Sigmoid colon (tissue), 7 donors: Measurements from ENCODE around the gene HMGCL. TPM values are rescaled to one million over a fixed set of nuclear protein-coding genes. Genes with fewer than 3 reads are reported as not detected.

Source experiments
- DNase-seq: peaks from one replicate; pipeline ENCODE4 v3.0.0-alpha.2; 2019
- H3K27ac ChIP-seq, 4 donors: fragments of 200-600 bp; sonication (generic); one replicate each; pipeline ENCODE4 v1.5.1; 2016 to 2019; ENCODE audit warnings: mild to moderate bottlenecking in 1 of 4
- H3K27me3 ChIP-seq, 3 donors: fragments of 200-600 bp; sonication (generic); one replicate each; pipeline ENCODE4 v1.5.1; 2019; ENCODE audit warnings: mild to moderate bottlenecking in 1 of 3
- H3K36me3 ChIP-seq, 4 donors: fragments of 200-600 bp; sonication (generic); one replicate each; pipeline ENCODE4 v1.5.1; 2016 to 2019
- H3K4me1 ChIP-seq, 4 donors: fragments of 200-600 bp; sonication (generic); one replicate each; pipeline ENCODE4 v1.5.1; 2017 to 2019
- H3K4me3 ChIP-seq, 4 donors: fragments of 200-600 bp; sonication (generic); one replicate each; pipeline ENCODE4 v1.5.1; 2017 to 2019; ENCODE audit warnings: mild to moderate bottlenecking in 2 of 4, moderate library complexity in 1 of 4
- H3K9me3 ChIP-seq, 4 donors: fragments of 200-600 bp in 3 of 4; sonication (generic) in 3 of 4; one replicate each; pipeline versions ENCODE4 v1.5.1 to v1.6.1; 2013 to 2019
- EP300 ChIP-seq, 4 donors: sonication (generic); formaldehyde crosslinking; IDR thresholded peaks; one replicate each; pipeline ENCODE4 v1.6.1; 2017; ENCODE audit warnings: antibody characterized with exemption in 4 of 4
- POLR2A ChIP-seq, 2 donors: fragments of 450-650 bp; IDR thresholded peaks; one replicate each; pipeline ENCODE4 v1.6.1; 2016; ENCODE audit warnings: antibody characterized with exemption in 2 of 2, mild to moderate bottlenecking in 2 of 2, moderate library complexity in 2 of 2
- POLR2AphosphoS5 ChIP-seq, 4 donors: sonication (generic); formaldehyde crosslinking; IDR thresholded peaks; one replicate each; pipeline ENCODE4 v1.6.1; 2017; ENCODE audit warnings: antibody characterized with exemption in 4 of 4
- WGBS, 2 donors: extraction: QIAGEN DNeasy Blood & Tissue Kit; methylation state at CpG; one replicate each; pipeline ENCODE4 v1.1.7; 2013; 5-methylcytosine and 5-hydroxymethylcytosine counted together
- intact Hi-C: fragments of 100-400 bp; cut with DNase I; formaldehyde crosslinking; loops from one replicate; pipeline ENCODE4 v1.15.1; 2023
- polyA plus RNA-seq, 3 donors: library from polyadenylated mRNA; stranded (reverse); fragments of 200-250 nt; gene quantifications; one replicate each; pipeline ENCODE4 v1.2.3, GENCODE V29; 2013
- total RNA-seq, 4 donors: library from RNA; depleted of rRNA; stranded (reverse); fragments of >200 nt; gene quantifications; one replicate each; pipeline ENCODE4 v1.1.0, GENCODE V29; 2016
- TF ChIP-seq, protein P1 (sequence below), 4 experiments: fragments of 450-650 bp in 3 of 4; fragments of 200-600 bp in 1 of 4; IDR thresholded peaks; one replicate each; pipeline ENCODE4 v1.5.1; 2016 to 2019; ENCODE audit warnings: antibody characterized with exemption in 4 of 4, mild to moderate bottlenecking in 3 of 4, moderate library complexity in 2 of 4
- donor health status: healthy with polysubstance abuse.
- donor health status: Bipolar disorder and iron deficiency.
- donor health status: healthy.

HMGCL gene
- total RNA-seq: 10 to 100 TPM; 24.8 to 47.4 (median 37.9) TPM
- 100 to 1,000 TPM in 2 of 3 donors, 10 to 100 TPM in 1; 56.6 to 156 (median 118) TPM for polyA plus RNA-seq

DNA sequence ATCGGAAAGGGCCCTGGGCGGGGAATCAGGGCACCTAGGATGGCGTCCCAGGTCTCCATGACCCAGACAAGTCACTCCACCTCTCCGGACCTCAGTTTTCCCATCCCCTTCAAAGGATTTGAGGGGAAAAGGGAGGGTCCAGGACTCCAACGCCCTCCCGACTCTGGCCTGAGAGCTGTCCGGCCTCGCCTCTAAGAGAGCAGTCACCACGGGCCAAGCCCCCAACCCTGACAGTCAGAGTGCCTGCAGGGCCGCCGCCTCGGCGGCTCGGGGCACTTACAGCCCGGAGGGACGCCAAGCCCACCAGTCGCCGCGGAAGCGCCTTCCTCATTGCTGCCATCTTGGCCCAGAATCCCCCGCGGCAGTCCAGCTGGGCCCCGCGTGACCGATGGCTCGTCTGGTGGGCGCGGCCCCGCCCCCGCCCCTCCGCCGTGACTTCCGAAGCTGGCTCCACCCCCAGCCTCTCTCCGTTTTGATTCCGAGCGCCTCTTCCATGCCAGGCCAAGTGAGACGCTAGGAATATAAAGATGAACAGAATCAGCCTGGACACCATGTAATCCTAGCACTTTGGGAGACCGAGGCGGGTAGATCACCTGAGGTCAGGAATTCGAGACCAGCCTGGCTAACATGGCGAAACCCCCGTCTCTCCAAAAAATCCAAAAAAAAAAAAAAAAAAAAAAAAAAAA, at the start of gene HMGCL:
Gene HMGCL (minus strand): TSS at position 354 of the 686 bp plus-strand sequence. CDS start 14 bp downstream, at position 340.
- Histone ChIP-seq H3K27ac (peak within 1 kb of the TSS; percentile 85 to 96 (median 95)), H3K9me3 (no peaks in the 10 kb centered on the region), H3K36me3 (peaks cover 0 to under 1% (median under 1%) of the 10 kb centered on the region in 4 donors), H3K4me1 (peaks cover 0 to 14% (median 9%) of the 10 kb centered on the region in 4 donors), H3K27me3 (no peaks in the 10 kb centered on the region), H3K4me3 (peak within 1 kb of the TSS; percentile 61 to 97 (median 92))
- DNase-seq: peak; percentile 95
- intact Hi-C loops: loop anchor here (2.0 kb wide), 1 partner anchor 44 kb away; the partner anchor contains the start of gene FUCA1
- WGBS, 2 donors: 1% methylated on average over 42 of the region's 42 CpGs
- TF ChIP-seq POLR2AphosphoS5 (IDR thresholded peaks at IDR 0.05): peak; percentile 91 to 98 (median 96)
- TF ChIP-seq, protein P1, sequence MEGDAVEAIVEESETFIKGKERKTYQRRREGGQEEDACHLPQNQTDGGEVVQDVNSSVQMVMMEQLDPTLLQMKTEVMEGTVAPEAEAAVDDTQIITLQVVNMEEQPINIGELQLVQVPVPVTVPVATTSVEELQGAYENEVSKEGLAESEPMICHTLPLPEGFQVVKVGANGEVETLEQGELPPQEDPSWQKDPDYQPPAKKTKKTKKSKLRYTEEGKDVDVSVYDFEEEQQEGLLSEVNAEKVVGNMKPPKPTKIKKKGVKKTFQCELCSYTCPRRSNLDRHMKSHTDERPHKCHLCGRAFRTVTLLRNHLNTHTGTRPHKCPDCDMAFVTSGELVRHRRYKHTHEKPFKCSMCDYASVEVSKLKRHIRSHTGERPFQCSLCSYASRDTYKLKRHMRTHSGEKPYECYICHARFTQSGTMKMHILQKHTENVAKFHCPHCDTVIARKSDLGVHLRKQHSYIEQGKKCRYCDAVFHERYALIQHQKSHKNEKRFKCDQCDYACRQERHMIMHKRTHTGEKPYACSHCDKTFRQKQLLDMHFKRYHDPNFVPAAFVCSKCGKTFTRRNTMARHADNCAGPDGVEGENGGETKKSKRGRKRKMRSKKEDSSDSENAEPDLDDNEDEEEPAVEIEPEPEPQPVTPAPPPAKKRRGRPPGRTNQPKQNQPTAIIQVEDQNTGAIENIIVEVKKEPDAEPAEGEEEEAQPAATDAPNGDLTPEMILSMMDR (IDR thresholded peaks at IDR 0.05): no peak
- TF ChIP-seq EP300 (IDR thresholded peaks at IDR 0.05): peak in 1 of 4 donors; percentile 60
- TF ChIP-seq POLR2A (IDR thresholded peaks at IDR 0.05): peak; percentile 87 to 89

DNA sequence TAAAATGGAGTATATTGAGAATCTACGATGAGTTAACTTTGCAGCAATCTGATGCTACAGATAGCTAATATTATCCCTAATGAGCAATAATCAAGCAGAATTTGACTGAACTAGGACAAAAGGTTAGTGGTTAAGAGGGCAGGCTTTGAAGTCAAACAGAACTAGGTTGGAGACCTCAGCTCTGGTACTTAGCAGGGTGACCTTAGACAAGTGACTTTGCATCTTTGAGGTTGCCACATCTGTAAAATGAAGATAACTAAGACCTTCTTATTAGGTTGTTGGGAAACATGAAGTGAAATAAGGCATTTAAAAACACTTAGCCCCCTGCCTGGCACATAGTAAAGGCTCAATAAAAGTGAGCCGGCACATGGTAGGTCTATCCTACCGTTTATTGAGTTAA, 47.2 kb upstream of the HMGCL start:
- TF ChIP-seq, protein P1 (IDR thresholded peaks at IDR 0.05): no peak
- TF ChIP-seq EP300 (IDR thresholded peaks at IDR 0.05) (no peak), POLR2AphosphoS5 (IDR thresholded peaks at IDR 0.05) (no peak), POLR2A (IDR thresholded peaks at IDR 0.05) (no peak)
- 71 to 91% methylated on average over 3 of the region's 3 CpGs for WGBS, 2 donors
- H3K36me3 ChIP-seq: no peaks in the 10 kb centered on the region
- intact Hi-C loops: no loop called here
- DNase-seq: no peak
- H3K27me3 ChIP-seq: no peaks in the 10 kb centered on the region
- H3K27ac ChIP-seq: no peak overlapping the region
- no peaks in the 10 kb centered on the region for H3K9me3 ChIP-seq
- no peak overlapping the region for H3K4me3 ChIP-seq
- H3K4me1 ChIP-seq: peaks cover 0 to 14% (median 7%) of the 10 kb centered on the region in 4 donors

DNA sequence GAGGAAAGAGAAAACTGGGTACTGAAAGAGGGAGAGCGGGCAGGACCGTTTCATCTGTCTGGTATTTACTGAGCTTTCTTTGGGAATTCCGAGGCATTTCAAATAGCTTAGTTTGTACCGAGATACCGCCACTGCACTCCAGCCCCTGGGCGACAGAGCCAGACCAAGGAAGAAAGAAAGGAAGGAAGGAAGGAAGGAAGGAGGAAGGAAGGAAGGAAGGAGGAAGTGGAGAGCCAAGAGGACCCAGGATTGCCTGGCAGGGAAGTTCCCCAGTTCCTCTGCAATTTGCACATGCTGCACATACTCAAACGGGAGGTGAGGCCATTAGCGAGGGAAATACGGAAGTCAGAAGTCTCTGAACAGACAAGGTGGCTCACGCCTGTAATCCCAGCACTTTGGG, 43.8 kb upstream of the HMGCL start:
- H3K4me1 ChIP-seq: peaks cover 0 to 23% (median 14%) of the 10 kb centered on the region in 4 donors
- peak overlapping the region; percentile 77 to 96 (median 84) for H3K4me3 ChIP-seq
- peaks cover 0 to 11% (median 3%) of the 10 kb centered on the region in 4 donors for H3K36me3 ChIP-seq
- H3K9me3 ChIP-seq: no peaks in the 10 kb centered on the region
- H3K27ac ChIP-seq: peak overlapping the region; percentile 71 to 81 (median 78)
- TF ChIP-seq EP300 (IDR thresholded peaks at IDR 0.05): no peak
- no peaks in the 10 kb centered on the region for H3K27me3 ChIP-seq
- intact Hi-C loops: loop anchor here (2.0 to 10.0 kb wide), 4 partner anchors 44 to 158 kb away; partner anchors contain the start of genes GALE, HMGCL and PITHD1
- no peak for DNase-seq
- 65 to 68% methylated on average over 10 of the region's 10 CpGs for WGBS, 2 donors

DNA sequence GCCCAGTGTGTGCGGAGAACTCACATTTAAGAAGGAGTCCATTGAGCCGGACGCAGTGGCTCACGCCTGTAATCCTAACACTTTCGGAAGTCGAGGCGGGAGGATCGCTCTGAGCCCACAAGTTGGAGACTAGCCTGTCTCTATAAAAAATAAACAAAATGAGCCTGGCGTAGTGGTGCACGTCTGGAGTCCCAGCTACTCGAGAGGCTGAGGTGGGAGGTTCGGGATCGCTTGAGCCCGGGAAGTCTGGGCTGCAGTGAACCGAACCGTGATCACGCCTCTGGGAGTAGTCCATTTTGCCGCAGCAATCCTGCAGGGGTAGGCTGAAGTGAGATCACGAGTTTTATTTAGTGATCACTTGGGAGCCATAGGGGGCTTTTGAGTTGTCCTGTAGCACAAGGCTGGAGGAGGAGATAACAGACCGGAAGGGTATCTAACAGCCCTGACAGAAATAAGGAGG, 43.4 kb upstream of the HMGCL start:
- no peak for TF ChIP-seq POLR2A (IDR thresholded peaks at IDR 0.05)
- TF ChIP-seq, protein P1 (IDR thresholded peaks at IDR 0.05): peak in 1 of 4 experiments; percentile 36
- no peak for TF ChIP-seq EP300 (IDR thresholded peaks at IDR 0.05)

More for the DNA sequence above, 43.4 kb upstream of the HMGCL start:
- DNase-seq: peak; percentile 70
- Histone ChIP-seq H3K36me3 (peaks cover 0 to 12% (median 3%) of the 10 kb centered on the region in 4 donors), H3K27ac (peak overlapping the region; percentile 71 to 81 (median 78)), H3K27me3 (no peaks in the 10 kb centered on the region), H3K4me1 (peaks cover 0 to 23% (median 14%) of the 10 kb centered on the region in 4 donors), H3K9me3 (no peaks in the 10 kb centered on the region), H3K4me3 (peak overlapping the region; percentile 77 to 96 (median 84))
- WGBS, 2 donors: 14 to 18% methylated on average over 20 of the region's 20 CpGs
- intact Hi-C loops: loop anchor here (1.0 to 10.0 kb wide), 5 partner anchors 44 to 159 kb away; partner anchors contain the start of genes GALE, HMGCL and PITHD1
